ENCODE results near the gene SIVA1. TPM values are rescaled to one million over a fixed set of nuclear protein-coding genes. Genes with fewer than 3 reads are reported as not detected.

Gene SIVA1
- polyA plus RNA-seq: 195 TPM

- H3K4me1 Mint-ChIP-seq: peaks cover 6 to 24% (median 23%) of the 10 kb centered on the region in 3 donors
- no peaks in the 10 kb centered on the region for H3K27me3 Mint-ChIP-seq
- peaks cover 2% of the 10 kb centered on the region for H3K36me3 Mint-ChIP-seq
- H3K27ac Mint-ChIP-seq: peak within 1 kb of the TSS; percentile 73 to 96 (median 93)
- peak within 1 kb of the TSS; percentile 86 to 95 (median 92) for H3K4me3 Mint-ChIP-seq
- H3K9me3 Mint-ChIP-seq: no peaks in the 10 kb centered on the region
These were observed at the start of gene SIVA1 for GRCh38 chr14:104752735-104753527. Gene SIVA1, plus strand, starts transcription at chr14:104753147. Its CDS starts 55 bp downstream, at chr14:104753202.

GRCh38 chr14:104703269-104703668 is 49.7 kb upstream of the SIVA1 start:
- no peaks in the 10 kb centered on the region for H3K9me3 Mint-ChIP-seq
- no peak overlapping the region for H3K27ac Mint-ChIP-seq
- H3K27me3 Mint-ChIP-seq: no peaks in the 10 kb centered on the region
- H3K36me3 Mint-ChIP-seq: no peaks in the 10 kb centered on the region
- no peak overlapping the region for H3K4me3 Mint-ChIP-seq
- H3K4me1 Mint-ChIP-seq: peaks cover 0 to 2% (median 2%) of the 10 kb centered on the region in 3 donors

- peaks cover 2 to 5% (median 4%) of the 10 kb centered on the region in 3 donors for H3K4me1 Mint-ChIP-seq
These were observed 48.7 kb upstream of the SIVA1 start for GRCh38 chr14:104704252-104704651.

GRCh38 chr14:104705340-104706047 is 47.5 kb upstream of the SIVA1 start:
- no peaks in the 10 kb centered on the region for H3K27me3 Mint-ChIP-seq
- no peaks in the 10 kb centered on the region for H3K9me3 Mint-ChIP-seq
- no peak overlapping the region for H3K27ac Mint-ChIP-seq
- H3K36me3 Mint-ChIP-seq: no peaks in the 10 kb centered on the region
- peaks cover 2 to 5% (median 4%) of the 10 kb centered on the region in 3 donors for H3K4me1 Mint-ChIP-seq
- H3K4me3 Mint-ChIP-seq: no peak overlapping the region

More at GRCh38 chr14:104704252-104704651, 48.7 kb upstream of the SIVA1 start:
- Mint-ChIP-seq H3K36me3 (no peaks in the 10 kb centered on the region), H3K4me3 (no peak overlapping the region), H3K27ac (no peak overlapping the region), H3K27me3 (no peaks in the 10 kb centered on the region), H3K9me3 (no peaks in the 10 kb centered on the region)

- H3K9me3 Mint-ChIP-seq: no peaks in the 10 kb centered on the region
- no peaks in the 10 kb centered on the region for H3K27me3 Mint-ChIP-seq
- H3K36me3 Mint-ChIP-seq: no peaks in the 10 kb centered on the region
- H3K4me1 Mint-ChIP-seq: peaks cover 2 to 5% (median 4%) of the 10 kb centered on the region in 3 donors
- H3K4me3 Mint-ChIP-seq: no peak overlapping the region
- no peak overlapping the region for H3K27ac Mint-ChIP-seq
These were observed 46.0 kb upstream of the SIVA1 start for GRCh38 chr14:104706733-104707607.

GRCh38 chr14:104707608-104708595 is 45.0 kb upstream of the SIVA1 start:
- Mint-ChIP-seq H3K4me1 (peaks cover 2 to 5% (median 4%) of the 10 kb centered on the region in 3 donors), H3K9me3 (no peaks in the 10 kb centered on the region), H3K4me3 (peak overlapping the region in 1 of 4 donors; percentile 6), H3K36me3 (no peaks in the 10 kb centered on the region), H3K27me3 (no peaks in the 10 kb centered on the region), H3K27ac (peak overlapping the region in 2 of 3 donors; percentile 14 to 54)

- Mint-ChIP-seq H3K4me3 (peak overlapping the region in 1 of 4 donors; percentile 6), H3K27me3 (no peaks in the 10 kb centered on the region), H3K4me1 (peaks cover 2 to 5% (median 4%) of the 10 kb centered on the region in 3 donors), H3K9me3 (no peaks in the 10 kb centered on the region), H3K36me3 (no peaks in the 10 kb centered on the region), H3K27ac (peak overlapping the region in 2 of 3 donors; percentile 14 to 54)
These were observed 44.2 kb upstream of the SIVA1 start for GRCh38 chr14:104708606-104709268.

- Mint-ChIP-seq H3K9me3 (no peaks in the 10 kb centered on the region), H3K27me3 (no peaks in the 10 kb centered on the region), H3K36me3 (no peaks in the 10 kb centered on the region), H3K4me3 (no peak overlapping the region), H3K27ac (no peak overlapping the region), H3K4me1 (peaks cover 2 to 5% (median 2%) of the 10 kb centered on the region in 3 donors)
These were observed 43.4 kb upstream of the SIVA1 start for GRCh38 chr14:104709387-104710039.

GRCh38 chr14:104710071-104710735 is 42.7 kb upstream of the SIVA1 start:
- no peaks in the 10 kb centered on the region for H3K27me3 Mint-ChIP-seq
- no peak overlapping the region for H3K4me3 Mint-ChIP-seq
- peak overlapping the region in 1 of 3 donors; percentile 59 for H3K27ac Mint-ChIP-seq
- H3K9me3 Mint-ChIP-seq: no peaks in the 10 kb centered on the region
- H3K4me1 Mint-ChIP-seq: peaks cover 2 to 5% (median 2%) of the 10 kb centered on the region in 3 donors
- H3K36me3 Mint-ChIP-seq: no peaks in the 10 kb centered on the region

- Mint-ChIP-seq H3K27me3 (no peaks in the 10 kb centered on the region), H3K9me3 (no peaks in the 10 kb centered on the region), H3K27ac (no peak overlapping the region), H3K4me1 (peaks cover 2 to 5% (median 5%) of the 10 kb centered on the region in 3 donors), H3K4me3 (no peak overlapping the region), H3K36me3 (no peaks in the 10 kb centered on the region)
These were observed 39.8 kb upstream of the SIVA1 start for GRCh38 chr14:104712881-104713734.

GRCh38 chr14:104714066-104714465 is 38.9 kb upstream of the SIVA1 start:
- no peak overlapping the region for H3K4me3 Mint-ChIP-seq
- H3K9me3 Mint-ChIP-seq: no peaks in the 10 kb centered on the region
- H3K4me1 Mint-ChIP-seq: peaks cover 0 to 3% (median 0%) of the 10 kb centered on the region in 3 donors

GRCh38 chr14:104714681-104715080 is 38.3 kb upstream of the SIVA1 start:
- Mint-ChIP-seq H3K9me3 (no peaks in the 10 kb centered on the region), H3K27ac (no peak overlapping the region), H3K4me1 (peaks cover 0 to 3% (median 0%) of the 10 kb centered on the region in 3 donors), H3K36me3 (no peaks in the 10 kb centered on the region), H3K4me3 (no peak overlapping the region), H3K27me3 (no peaks in the 10 kb centered on the region)

More at GRCh38 chr14:104714066-104714465, 38.9 kb upstream of the SIVA1 start:
- Mint-ChIP-seq H3K36me3 (no peaks in the 10 kb centered on the region), H3K27me3 (no peaks in the 10 kb centered on the region), H3K27ac (no peak overlapping the region)

Data from IgD-negative memory B cell (primary cell).